ENCODE measurements around the gene LRRC49.

Gene LRRC49

GRCh38 chr15:71052356-71052755 lies 159.7 kb downstream of the LRRC49 start:
- DNase-seq (ENCODE audit: low spot score) = no peak

- no peak for DNase-seq (ENCODE audit: low spot score)
These were observed 161.8 kb downstream of the LRRC49 start for GRCh38 chr15:71054286-71054952.

- no peak for DNase-seq (ENCODE audit: low spot score)
These were observed 162.8 kb downstream of the LRRC49 start for GRCh38 chr15:71055461-71055860.

- DNase-seq (ENCODE audit: low spot score) = no peak
These were observed 163.5 kb downstream of the LRRC49 start for GRCh38 chr15:71056111-71056510.

GRCh38 chr15:71057143-71057542 lies 164.5 kb downstream of the LRRC49 start:
- no peak for DNase-seq (ENCODE audit: low spot score)

- no peak for DNase-seq (ENCODE audit: low spot score)
These were observed 165.0 kb downstream of the LRRC49 start for GRCh38 chr15:71057581-71057980.

- no peak for DNase-seq (ENCODE audit: low spot score)
These were observed 168.4 kb downstream of the LRRC49 start for GRCh38 chr15:71060983-71061382.

- no peak for DNase-seq (ENCODE audit: low spot score)
These were observed 174.4 kb downstream of the LRRC49 start for GRCh38 chr15:71066983-71067382.

- no peak for DNase-seq (ENCODE audit: low spot score)
These were observed 177.1 kb downstream of the LRRC49 start for GRCh38 chr15:71069693-71070092.

GRCh38 chr15:71071529-71071928 lies 178.9 kb downstream of the LRRC49 start:
- no peak for DNase-seq (ENCODE audit: low spot score)

- DNase-seq (ENCODE audit: low spot score) = no peak
These were observed 179.8 kb downstream of the LRRC49 start for GRCh38 chr15:71072423-71072822.

- no peak for DNase-seq (ENCODE audit: low spot score)
These were observed 186.0 kb downstream of the LRRC49 start for GRCh38 chr15:71078506-71079207.

- DNase-seq (ENCODE audit: low spot score) = no peak
These were observed 186.8 kb downstream of the LRRC49 start for GRCh38 chr15:71079208-71080044.

- no peak for DNase-seq (ENCODE audit: low spot score)
These were observed 187.5 kb downstream of the LRRC49 start for GRCh38 chr15:71080166-71080565.

GRCh38 chr15:71080705-71081104 lies 188.1 kb downstream of the LRRC49 start:
- DNase-seq (ENCODE audit: low spot score) = no peak

- no peak for DNase-seq (ENCODE audit: low spot score)
These were observed 190.2 kb downstream of the LRRC49 start for GRCh38 chr15:71082803-71083202.

- no peak for DNase-seq (ENCODE audit: low spot score)
These were observed 190.7 kb downstream of the LRRC49 start for GRCh38 chr15:71083349-71083748.

- no peak for DNase-seq (ENCODE audit: low spot score)
These were observed 191.6 kb downstream of the LRRC49 start for GRCh38 chr15:71084264-71084663.

GRCh38 chr15:71085809-71086208 lies 193.2 kb downstream of the LRRC49 start:
- no peak for DNase-seq (ENCODE audit: low spot score)

- no peak for DNase-seq (ENCODE audit: low spot score)
These were observed 195.5 kb downstream of the LRRC49 start for GRCh38 chr15:71088155-71088554.

GRCh38 chr15:71088683-71089082 lies 196.1 kb downstream of the LRRC49 start:
- no peak for DNase-seq (ENCODE audit: low spot score)

GRCh38 chr15:71089801-71090200 lies 197.2 kb downstream of the LRRC49 start:
- no peak for DNase-seq (ENCODE audit: low spot score)

- DNase-seq (ENCODE audit: low spot score) = no peak
These were observed 199.0 kb downstream of the LRRC49 start for GRCh38 chr15:71091601-71092000.

Measured in HuH-7.5 (cell line).